ENCODE measurements around the gene EID3. TPM values are rescaled to one million over a fixed set of nuclear protein-coding genes. Genes with fewer than 3 reads are reported as not detected.

Gene EID3
- total and polyA plus RNA-seq, 4 donors, result 0.17 to 6.4 (median 1.2) TPM

DNA sequence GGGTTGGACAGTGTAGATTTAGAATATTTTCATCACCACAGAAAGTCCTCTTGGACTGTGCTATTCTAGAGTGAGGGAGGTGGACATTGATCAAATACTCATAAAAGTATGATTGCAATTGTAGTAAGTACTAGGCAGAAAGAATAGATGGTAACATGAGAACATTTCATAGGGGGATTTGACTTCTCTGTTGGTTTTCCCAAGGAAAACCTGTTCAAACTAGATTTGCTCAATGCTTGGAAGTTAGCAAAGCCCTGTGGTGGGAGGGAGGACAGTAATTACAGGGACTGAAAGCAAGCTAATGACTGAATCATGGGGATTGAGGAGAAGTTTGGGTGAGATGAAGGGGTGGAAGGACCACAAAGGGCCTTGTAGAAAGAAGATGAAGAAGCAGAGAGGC, 24.4 kb upstream of the EID3 start:
- no peak for DNase-seq (ENCODE audit: low spot score)
- Histone ChIP-seq H3K4me1 (ENCODE audit: control insufficient read depth in 4 of 4, insufficient read depth in 4 of 4, low read length in 3 of 4) (no peaks in the 10 kb centered on the region), H3K9me3 (ENCODE audit: control insufficient read depth in 4 of 4, low read length in 3 of 4) (no peaks in the 10 kb centered on the region), H3K9ac (ENCODE audit: low read depth in 1 of 2, low read length in 2 of 2) (no peak overlapping the region), H3K27me3 (ENCODE audit: control insufficient read depth in 4 of 4, insufficient read depth in 4 of 4, low read length in 3 of 4) (no peaks in the 10 kb centered on the region), H3K36me3 (ENCODE audit: control insufficient read depth in 4 of 4, insufficient read depth in 3 of 4, low read depth in 1 of 4, low read length in 3 of 4) (no peaks in the 10 kb centered on the region), H3K27ac (ENCODE audit: low read depth in 1 of 2, low read length in 2 of 2) (no peak overlapping the region), H3K4me3 (ENCODE audit: low read depth in 1 of 3, low read length in 3 of 3) (no peak overlapping the region)
- no peak for TF ChIP-seq HNF4A (conservative IDR thresholded peaks at IDR 0.05)
- no peak for TF ChIP-seq HNF4G (IDR thresholded peaks at IDR 0.05)
- TF ChIP-seq REST (IDR thresholded peaks at IDR 0.05), result no peak
- TF ChIP-seq YY1 (IDR thresholded peaks at IDR 0.05), result no peak
- TF ChIP-seq, protein P1, sequence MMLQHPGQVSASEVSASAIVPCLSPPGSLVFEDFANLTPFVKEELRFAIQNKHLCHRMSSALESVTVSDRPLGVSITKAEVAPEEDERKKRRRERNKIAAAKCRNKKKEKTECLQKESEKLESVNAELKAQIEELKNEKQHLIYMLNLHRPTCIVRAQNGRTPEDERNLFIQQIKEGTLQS (IDR thresholded peaks at IDR 0.05), result no peak
- TF ChIP-seq FOXA2 (IDR thresholded peaks at IDR 0.05), result no peak

DNA sequence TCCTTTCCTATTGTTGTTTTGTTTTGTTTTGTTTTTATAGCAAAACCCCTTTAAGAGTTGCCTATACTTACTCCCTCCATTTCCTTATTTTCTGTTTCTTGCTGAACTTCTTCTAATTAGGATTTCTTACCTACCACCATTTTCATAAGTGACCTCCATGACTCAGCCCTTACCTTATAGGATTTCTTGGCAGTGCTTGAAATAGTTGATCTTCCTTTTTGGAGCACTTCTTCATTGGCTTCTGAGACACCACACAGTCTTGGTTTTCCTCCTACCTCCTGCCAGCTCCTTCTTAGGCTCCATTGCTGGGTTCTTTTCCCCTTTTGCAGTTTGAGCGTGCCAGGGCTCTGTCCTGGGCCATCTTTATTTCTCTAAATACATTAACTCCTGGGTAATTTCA, 23.4 kb upstream of the EID3 start:
- Histone ChIP-seq H3K4me3 (ENCODE audit: low read depth in 1 of 3, low read length in 3 of 3) (no peak overlapping the region), H3K27ac (ENCODE audit: low read depth in 1 of 2, low read length in 2 of 2) (no peak overlapping the region)
- 100% methylated on average over 1 of the region's 1 CpG for WGBS

More for the DNA sequence above, 23.4 kb upstream of the EID3 start:
- no peak for TF ChIP-seq REST (IDR thresholded peaks at IDR 0.05)
- no peak for TF ChIP-seq JUND (IDR thresholded peaks at IDR 0.05)
- H3K27me3 ChIP-seq (ENCODE audit: control insufficient read depth in 4 of 4, insufficient read depth in 4 of 4, low read length in 3 of 4), result no peaks in the 10 kb centered on the region
- H3K9me3 ChIP-seq (ENCODE audit: control insufficient read depth in 4 of 4, low read length in 3 of 4), result no peaks in the 10 kb centered on the region
- H3K36me3 ChIP-seq (ENCODE audit: control insufficient read depth in 4 of 4, insufficient read depth in 3 of 4, low read depth in 1 of 4, low read length in 3 of 4), result no peaks in the 10 kb centered on the region
- H3K4me1 ChIP-seq (ENCODE audit: control insufficient read depth in 4 of 4, insufficient read depth in 4 of 4, low read length in 3 of 4), result no peaks in the 10 kb centered on the region
- no peak for DNase-seq (ENCODE audit: low spot score)
- no peak overlapping the region for H3K9ac ChIP-seq (ENCODE audit: low read depth in 1 of 2, low read length in 2 of 2)

Measured in liver (tissue), 9 donors.